Stimulated activated CD4-positive, alpha-beta T cell treated with anti-CD3 and anti-CD28 coated beads, Interleukin-15, amount 100 ng/mL, for 48 hours (primary cell): ENCODE measurements around the gene TIGD3.

Experiments
- DNase-seq, 2 donors: peaks; one replicate each; pipeline ENCODE4 v3.0.0-alpha.2; 2020; ENCODE audit warnings: low read depth in 2 of 2

The TIGD3 gene

DNA sequence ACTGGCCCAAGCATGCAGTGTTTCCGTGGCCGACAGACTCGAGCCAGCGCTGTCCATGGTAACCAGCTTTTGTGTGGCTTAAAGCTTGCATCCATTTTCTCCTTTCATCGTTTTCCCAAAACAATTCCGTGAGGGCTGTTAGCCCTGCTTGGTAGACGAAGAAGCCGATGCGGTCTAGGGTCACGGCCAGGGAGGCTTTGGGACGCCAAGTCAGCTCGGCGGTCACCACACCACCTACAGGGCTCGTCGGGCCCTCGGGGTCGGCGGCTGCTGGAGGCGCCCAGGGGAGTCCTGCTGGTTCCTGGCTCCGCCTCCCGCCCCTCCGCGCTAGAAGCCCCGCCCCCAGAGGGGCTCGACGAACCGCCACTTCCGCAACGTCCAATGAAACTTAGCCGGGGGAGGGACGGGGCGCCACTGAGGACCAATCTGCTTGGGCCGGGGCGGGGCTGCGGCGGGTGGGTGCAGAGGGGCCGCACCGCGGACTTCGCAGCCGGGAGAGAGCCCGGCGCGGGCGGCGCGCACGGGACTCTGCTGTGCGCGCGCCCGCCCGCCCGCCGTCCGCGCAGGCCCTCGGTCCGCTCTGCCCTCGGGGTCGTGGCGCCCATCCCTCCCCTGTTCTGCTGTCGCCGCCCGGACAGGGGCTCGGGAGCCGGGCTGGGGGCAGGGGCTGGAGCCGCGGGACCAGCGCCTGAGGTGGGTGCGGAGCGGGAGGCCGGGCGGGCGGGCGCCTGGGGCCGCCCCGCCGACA lies at the start of gene TIGD3:
Gene TIGD3, plus strand, starts transcription at position 487 of the 748 bp plus-strand sequence. CDS start 1,058 bp downstream, outside the sequence.
- peak; percentile 92 to 97 for DNase-seq

- DNase-seq, result no peak
These were observed 48.9 kb upstream of the TIGD3 start for GRCh38 chr11:65305501-65306268.

- DNase-seq, result no peak
These were observed 47.0 kb upstream of the TIGD3 start for GRCh38 chr11:65307298-65308229.

DNA sequence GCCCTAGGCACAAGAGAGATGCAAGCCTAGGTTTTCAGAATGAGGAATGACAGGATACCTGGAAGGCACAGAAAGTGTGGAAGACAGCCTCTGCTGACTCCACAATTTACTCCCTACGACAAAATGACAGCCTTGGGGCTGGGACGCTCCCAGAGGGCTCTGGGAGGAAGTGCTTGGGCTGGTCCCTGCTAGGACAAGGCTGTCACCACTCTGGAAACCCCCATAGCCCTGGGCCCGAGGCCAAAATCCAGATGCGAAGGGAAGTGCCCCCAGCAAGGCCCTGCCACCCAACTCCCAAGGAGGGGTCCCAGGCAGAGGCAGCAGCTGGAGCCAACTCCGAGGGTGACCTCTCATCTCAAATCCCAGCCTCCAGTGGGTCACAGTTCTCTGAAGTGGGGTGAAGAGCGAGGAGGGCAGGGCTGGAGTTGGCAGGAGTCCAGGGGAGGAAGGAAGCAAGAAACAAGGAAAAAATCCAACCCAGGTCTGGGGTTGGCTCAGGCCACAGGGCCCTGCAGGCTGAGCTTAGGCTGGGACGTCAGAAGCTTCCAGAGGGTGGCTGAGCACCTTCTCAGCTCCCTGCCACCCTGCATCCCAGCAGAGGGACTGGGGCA lies 46.2 kb upstream of the TIGD3 start:
- no peak for DNase-seq

DNA sequence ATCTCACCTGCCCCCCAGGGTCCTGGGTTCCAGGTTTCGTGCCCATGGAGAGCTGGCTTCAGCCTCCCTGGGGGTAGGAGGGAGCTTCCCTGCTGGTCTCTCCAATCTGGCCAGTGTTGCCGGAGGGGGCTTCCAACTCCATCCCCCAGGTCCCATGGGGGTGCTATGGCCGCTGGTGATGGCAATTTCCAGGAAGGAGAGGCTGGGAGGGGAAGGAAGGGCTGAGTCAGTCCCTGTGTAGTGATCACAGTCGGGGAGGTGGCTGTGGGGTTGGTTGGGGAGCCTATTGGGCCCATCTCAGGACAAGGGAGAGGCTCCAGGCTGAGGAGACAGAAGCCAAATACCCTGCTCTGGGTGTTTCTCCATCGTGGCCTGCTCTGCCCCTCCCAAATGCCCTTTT lies 45.5 kb upstream of the TIGD3 start:
- no peak for DNase-seq

GRCh38 chr11:65310215-65310614 lies 44.3 kb upstream of the TIGD3 start:
- no peak for DNase-seq

GRCh38 chr11:65310736-65311135 lies 43.8 kb upstream of the TIGD3 start:
- DNase-seq, result no peak

- DNase-seq, result no peak
These were observed 43.3 kb upstream of the TIGD3 start for GRCh38 chr11:65311170-65311678.

GRCh38 chr11:65314501-65315203 lies 39.9 kb upstream of the TIGD3 start, which contains the start of gene CDC42EP2:
Gene CDC42EP2 (plus strand): TSS chr11:65314866. CDS start chr11:65320899, 6,033 bp downstream.
- peak in 1 of 2 donors; percentile 65 for DNase-seq

DNA sequence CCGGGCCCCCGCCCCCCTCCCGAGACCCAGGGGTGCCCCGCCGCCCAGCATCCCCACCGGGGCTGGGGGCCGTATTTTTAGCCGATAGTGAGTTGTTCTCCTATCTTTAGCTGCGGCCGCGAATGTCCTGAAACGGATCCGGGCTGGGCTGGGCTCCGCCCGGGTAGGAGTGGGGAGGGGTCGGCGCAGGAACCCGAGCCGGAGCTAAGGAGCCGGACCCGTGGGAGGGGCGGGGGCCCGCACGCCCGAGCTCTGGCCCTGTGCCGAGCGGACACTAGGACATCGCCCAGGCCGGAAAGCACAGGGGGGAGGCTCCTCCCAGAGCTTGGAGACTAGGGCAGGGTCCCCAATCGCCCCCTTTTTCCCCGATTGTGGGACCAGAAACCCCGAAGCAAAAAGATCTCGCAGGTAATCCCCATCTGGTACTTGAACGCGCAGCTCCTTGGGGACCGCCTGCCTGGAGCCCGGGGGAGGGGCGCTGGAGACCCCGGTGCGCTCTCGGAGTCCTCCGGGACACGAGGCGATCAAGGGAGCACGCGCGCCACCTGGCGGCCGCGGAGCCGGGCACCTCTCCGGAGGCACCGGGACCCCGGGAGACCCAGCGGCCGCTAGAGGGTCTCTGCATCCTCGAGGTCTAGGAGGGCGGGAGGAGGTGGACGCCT lies 39.2 kb upstream of the TIGD3 start:
- peak; percentile 55 to 75 for DNase-seq

- no peak for DNase-seq
These were observed 38.7 kb upstream of the TIGD3 start for GRCh38 chr11:65315866-65316226.

GRCh38 chr11:65316227-65317024 lies 38.1 kb upstream of the TIGD3 start:
- no peak for DNase-seq

DNA sequence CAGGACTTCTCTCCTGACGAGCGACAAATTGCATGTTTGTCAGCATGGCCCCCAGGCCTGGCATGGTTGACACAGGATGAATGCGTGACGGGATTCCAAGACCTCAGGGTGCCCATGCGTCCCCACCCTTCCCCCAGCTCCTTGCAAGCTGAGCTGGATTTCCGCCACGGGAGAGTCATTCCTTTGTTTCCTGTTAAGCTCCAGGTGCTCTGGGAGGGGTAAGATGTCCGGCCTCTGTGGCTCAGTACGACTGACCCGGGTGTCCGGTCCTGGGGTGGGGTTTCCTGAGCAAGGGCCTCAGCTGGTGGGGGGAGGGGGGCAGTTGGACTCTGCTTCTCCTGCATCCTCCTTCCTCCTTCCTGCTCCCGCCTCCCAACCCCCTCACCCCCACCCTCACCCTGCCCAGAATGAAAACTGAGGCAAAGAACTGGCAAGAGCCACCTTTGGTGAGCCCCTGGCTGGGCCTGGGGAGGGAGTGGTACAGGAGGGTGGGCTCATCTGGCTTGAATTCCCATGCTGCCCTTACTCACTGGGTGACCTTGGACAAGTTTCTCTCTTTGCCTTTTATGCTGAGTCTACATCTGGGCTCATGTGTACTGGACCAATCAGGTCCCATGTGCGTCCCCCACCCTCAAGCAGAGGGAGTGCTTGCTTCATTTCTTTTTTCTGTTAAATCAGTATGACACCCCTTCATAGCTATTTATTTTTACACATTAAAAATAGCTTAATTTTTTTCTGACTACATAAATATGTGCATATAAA lies 37.3 kb upstream of the TIGD3 start:
- no peak for DNase-seq

DNA sequence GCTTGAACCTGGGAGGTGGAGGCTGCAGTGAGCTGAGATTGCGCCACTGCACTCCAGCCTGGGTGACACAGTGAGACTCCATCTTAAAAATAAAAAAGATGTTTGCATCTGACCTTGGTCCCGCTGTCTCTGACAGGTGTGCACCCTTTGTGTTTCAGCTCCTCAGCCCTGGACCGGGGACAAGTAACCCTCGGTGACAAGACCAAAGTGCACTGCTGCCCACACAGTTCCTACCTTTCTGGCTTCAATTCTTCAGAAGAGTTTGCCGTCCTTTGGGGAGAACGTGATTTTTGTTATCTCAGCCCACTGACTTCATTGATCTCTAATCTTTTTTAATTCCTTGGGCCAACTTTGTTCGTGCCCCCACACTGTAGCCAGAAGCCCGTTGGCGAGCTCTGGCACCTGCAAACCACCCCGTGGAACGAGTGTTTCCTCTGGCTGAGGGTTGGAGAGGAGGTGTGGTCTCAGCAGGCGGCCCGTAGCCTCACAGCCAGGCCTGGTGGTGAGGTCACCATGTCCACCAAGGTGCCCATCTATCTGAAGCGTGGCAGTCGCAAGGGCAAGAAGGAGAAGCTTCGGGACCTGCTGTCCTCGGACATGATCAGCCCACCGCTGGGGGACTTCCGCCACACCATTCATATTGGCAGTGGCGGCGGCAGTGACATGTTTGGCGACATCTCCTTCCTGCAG lies 34.0 kb upstream of the TIGD3 start:
- no peak for DNase-seq

- no peak for DNase-seq
These were observed 33.5 kb upstream of the TIGD3 start for GRCh38 chr11:65321076-65321475.

DNA sequence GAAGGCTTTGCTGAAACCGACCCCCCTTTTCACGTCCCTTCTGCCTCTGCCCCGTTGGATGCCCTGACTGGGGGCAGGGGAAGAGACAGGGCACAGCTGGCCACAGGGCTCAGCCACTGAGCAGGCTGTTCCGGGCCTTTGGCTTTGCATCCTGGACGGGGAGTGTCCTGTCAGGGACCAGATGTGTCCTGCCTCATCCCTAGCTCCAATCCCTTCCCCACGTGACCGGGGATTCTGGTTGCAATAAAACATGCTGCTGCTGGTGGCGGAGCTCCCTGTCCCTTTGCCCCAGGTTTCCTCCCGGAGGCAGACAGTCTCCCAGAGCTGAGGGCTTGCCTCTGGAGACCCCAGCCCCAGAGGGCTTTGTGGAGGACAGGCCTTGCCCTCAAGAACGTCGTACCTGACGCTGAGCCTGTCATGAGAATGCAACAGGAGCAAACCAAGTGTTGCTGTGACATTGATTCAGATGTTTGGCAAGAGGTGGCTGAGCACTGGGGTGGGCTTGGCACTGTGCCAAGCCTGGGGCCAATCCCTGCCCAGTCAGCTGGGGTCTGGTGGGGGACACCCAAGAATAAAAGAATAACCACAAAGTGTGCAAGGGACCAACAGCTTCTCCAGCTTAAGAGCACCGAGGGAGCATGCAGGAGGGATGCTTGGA lies 32.6 kb upstream of the TIGD3 start:
- no peak for DNase-seq

- DNase-seq, result no peak
These were observed 30.7 kb upstream of the TIGD3 start for GRCh38 chr11:65323813-65324212.
